ENCODE data around the gene CD180.

DNA sequence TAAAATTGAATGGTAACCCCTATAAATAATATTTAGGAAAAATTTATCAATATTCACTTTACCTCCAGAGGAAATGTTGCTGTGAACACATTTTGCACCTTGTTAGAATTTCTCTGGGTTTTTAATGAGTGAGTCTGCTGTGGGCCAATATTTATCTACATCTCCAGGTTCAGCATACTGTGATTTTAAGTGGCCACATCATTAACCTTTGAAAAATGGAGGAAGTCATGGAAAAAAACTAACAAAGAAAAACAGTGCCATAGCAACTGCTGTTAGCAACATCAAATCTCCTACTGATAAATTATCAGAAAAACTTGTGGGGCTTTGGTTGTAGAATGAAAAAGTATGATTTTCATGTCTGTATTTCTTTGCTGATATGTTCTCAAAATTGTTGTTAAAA, 55.0 kb downstream of the CD180 start:
- TF ChIP-seq, protein P1, sequence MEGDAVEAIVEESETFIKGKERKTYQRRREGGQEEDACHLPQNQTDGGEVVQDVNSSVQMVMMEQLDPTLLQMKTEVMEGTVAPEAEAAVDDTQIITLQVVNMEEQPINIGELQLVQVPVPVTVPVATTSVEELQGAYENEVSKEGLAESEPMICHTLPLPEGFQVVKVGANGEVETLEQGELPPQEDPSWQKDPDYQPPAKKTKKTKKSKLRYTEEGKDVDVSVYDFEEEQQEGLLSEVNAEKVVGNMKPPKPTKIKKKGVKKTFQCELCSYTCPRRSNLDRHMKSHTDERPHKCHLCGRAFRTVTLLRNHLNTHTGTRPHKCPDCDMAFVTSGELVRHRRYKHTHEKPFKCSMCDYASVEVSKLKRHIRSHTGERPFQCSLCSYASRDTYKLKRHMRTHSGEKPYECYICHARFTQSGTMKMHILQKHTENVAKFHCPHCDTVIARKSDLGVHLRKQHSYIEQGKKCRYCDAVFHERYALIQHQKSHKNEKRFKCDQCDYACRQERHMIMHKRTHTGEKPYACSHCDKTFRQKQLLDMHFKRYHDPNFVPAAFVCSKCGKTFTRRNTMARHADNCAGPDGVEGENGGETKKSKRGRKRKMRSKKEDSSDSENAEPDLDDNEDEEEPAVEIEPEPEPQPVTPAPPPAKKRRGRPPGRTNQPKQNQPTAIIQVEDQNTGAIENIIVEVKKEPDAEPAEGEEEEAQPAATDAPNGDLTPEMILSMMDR (IDR thresholded peaks at IDR 0.05), result no peak
- no peak for TF ChIP-seq POLR2A (IDR thresholded peaks at IDR 0.05)

All from right lobe of liver (tissue), 4 donors.